Esophagus muscularis mucosa (tissue), 4 donors: ENCODE measurements around the gene MAP7. TPM values are rescaled to one million over a fixed set of nuclear protein-coding genes. Genes with fewer than 3 reads are reported as not detected.

Experiments
- DNase-seq: peaks from one replicate; pipeline ENCODE4 v3.0.0-alpha.2; 2017; ENCODE audit errors: extremely low spot score
- H3K27ac ChIP-seq, 4 donors: fragments of 200-600 bp; sonication (generic); replicated peaks in 1 of 4; 1 replicate in 3 of 4; 2 replicates in 1 of 4; pipeline ENCODE4 v1.5.1; 2016 to 2019; ENCODE audit warnings: mild to moderate bottlenecking in 1 of 4
- H3K27me3 ChIP-seq, 4 donors: fragments of 200-600 bp; sonication (generic); one replicate each; pipeline versions ENCODE4 v1.5.1 to v1.6.0; 2016 to 2019
- H3K36me3 ChIP-seq, 4 donors: fragments of 200-600 bp; sonication (generic); one replicate each; pipeline ENCODE4 v1.5.1; 2016 to 2019
- H3K4me1 ChIP-seq, 4 donors: fragments of 200-600 bp; sonication (generic); one replicate each; pipeline ENCODE4 v1.5.1; 2016 to 2019
- H3K4me3 ChIP-seq, 4 donors: fragments of 200-600 bp; sonication (generic); 1 replicate in 2 of 4; 2 replicates in 2 of 4; pipeline ENCODE4 v1.5.1; 2016 to 2019; ENCODE audit warnings: mild to moderate bottlenecking in 4 of 4, moderate library complexity in 1 of 4
- H3K9me3 ChIP-seq, 4 donors: fragments of 200-600 bp; sonication (generic); 1 replicate in 3 of 4; 2 replicates in 1 of 4; pipeline ENCODE4 v1.5.1; 2016 to 2019
- CTCF ChIP-seq, 3 experiments: fragments of 200-600 bp in 2 of 3; fragments of 450-650 bp in 1 of 3; sonication (generic) in 2 of 3; IDR thresholded peaks; one replicate each; pipeline ENCODE4 v1.5.1; 2017 to 2019; ENCODE audit warnings: antibody characterized with exemption in 3 of 3, mild to moderate bottlenecking in 2 of 3, moderate library complexity in 1 of 3
- EP300 ChIP-seq: sonication (generic); formaldehyde crosslinking; IDR thresholded peaks from one replicate; pipeline ENCODE4 v1.6.1; 2017; ENCODE audit warnings: antibody characterized with exemption
- POLR2A ChIP-seq: fragments of 450-650 bp; IDR thresholded peaks from one replicate; pipeline ENCODE4 v1.6.1; 2017; ENCODE audit warnings: antibody characterized with exemption, moderate library complexity, mild to moderate bottlenecking, low read depth
- POLR2AphosphoS5 ChIP-seq, 2 donors: sonication (generic); formaldehyde crosslinking; IDR thresholded peaks; one replicate each; pipeline ENCODE4 v1.6.1; 2017; ENCODE audit warnings: antibody characterized with exemption in 2 of 2
- WGBS: methylation state at CpG from one replicate; pipeline ENCODE4 v1.1.5; 2018; 5-methylcytosine and 5-hydroxymethylcytosine counted together
- intact Hi-C: fragments of 100-400 bp; cut with DNase I; formaldehyde crosslinking; loops from one replicate; pipeline ENCODE4 v1.15.1; 2023
- total RNA-seq, 4 donors: library from RNA; depleted of rRNA; stranded (reverse); fragments of >200 nt; gene quantifications; one replicate each; pipeline versions ENCODE4 v1.1.0 to v1.2.1, GENCODE V29; 2016

The MAP7 gene
- total RNA-seq, 4 donors from 2014 or later: 1.7 to 2.9 (median 2.0) TPM

- Histone ChIP-seq H3K4me3 (no peak overlapping the region), H3K4me1 (no peaks in the 10 kb centered on the region), H3K9me3 (no peaks in the 10 kb centered on the region), H3K36me3 (no peaks in the 10 kb centered on the region), H3K27me3 (no peaks in the 10 kb centered on the region), H3K27ac (no peak overlapping the region)
- 89% methylated on average over 3 of the region's 3 CpGs for WGBS
- no peak for TF ChIP-seq EP300
- TF ChIP-seq POLR2A: no peak
- TF ChIP-seq CTCF (IDR thresholded peaks at IDR 0.05): no peak
- TF ChIP-seq POLR2AphosphoS5 (IDR thresholded peaks at IDR 0.05): no peak
- intact Hi-C loops: no loop called here
- DNase-seq: no peak
These were observed 32.6 kb downstream of the MAP7 start for GRCh38 chr6:136517582-136517981.

- no peaks in the 10 kb centered on the region for H3K4me1 ChIP-seq
- no peaks in the 10 kb centered on the region for H3K27me3 ChIP-seq
- H3K36me3 ChIP-seq: no peaks in the 10 kb centered on the region
- no peak for DNase-seq
- H3K9me3 ChIP-seq: no peaks in the 10 kb centered on the region
- intact Hi-C loops: no loop called here
- H3K27ac ChIP-seq: no peak overlapping the region
- TF ChIP-seq POLR2A (no peak), CTCF (IDR thresholded peaks at IDR 0.05) (no peak), POLR2AphosphoS5 (IDR thresholded peaks at IDR 0.05) (no peak), EP300 (no peak)
- H3K4me3 ChIP-seq: no peak overlapping the region
These were observed 33.2 kb downstream of the MAP7 start for GRCh38 chr6:136517002-136517401.

GRCh38 chr6:136514591-136514990, 35.6 kb downstream of the MAP7 start:
- no peaks in the 10 kb centered on the region for H3K36me3 ChIP-seq
- H3K27ac ChIP-seq: no peak overlapping the region
- TF ChIP-seq EP300 (no peak), POLR2AphosphoS5 (IDR thresholded peaks at IDR 0.05) (no peak), CTCF (IDR thresholded peaks at IDR 0.05) (no peak)
- H3K27me3 ChIP-seq: no peaks in the 10 kb centered on the region
- no peaks in the 10 kb centered on the region for H3K9me3 ChIP-seq
- 91% methylated on average over 4 of the region's 4 CpGs for WGBS
- no peak overlapping the region for H3K4me3 ChIP-seq
- H3K4me1 ChIP-seq: no peaks in the 10 kb centered on the region
- intact Hi-C loops: no loop called here
- no peak for DNase-seq

- 68% methylated on average over 3 of the region's 3 CpGs for WGBS
- no peak for TF ChIP-seq CTCF (IDR thresholded peaks at IDR 0.05)
- no peak for TF ChIP-seq POLR2AphosphoS5 (IDR thresholded peaks at IDR 0.05)
- TF ChIP-seq POLR2A: no peak
- no peak for TF ChIP-seq EP300
- DNase-seq: no peak
These were observed 38.3 kb downstream of the MAP7 start for GRCh38 chr6:136511926-136512325.

GRCh38 chr6:136511397-136511796, 38.8 kb downstream of the MAP7 start:
- WGBS: 63% methylated on average over 1 of the region's 1 CpG
- H3K36me3 ChIP-seq: no peaks in the 10 kb centered on the region
- H3K9me3 ChIP-seq: no peaks in the 10 kb centered on the region
- no peak overlapping the region for H3K27ac ChIP-seq
- no peak for DNase-seq
- H3K4me3 ChIP-seq: no peak overlapping the region
- H3K27me3 ChIP-seq: no peaks in the 10 kb centered on the region
- intact Hi-C loops: no loop called here
- H3K4me1 ChIP-seq: no peaks in the 10 kb centered on the region
- TF ChIP-seq CTCF (IDR thresholded peaks at IDR 0.05) (no peak), POLR2A (no peak), POLR2AphosphoS5 (IDR thresholded peaks at IDR 0.05) (no peak), EP300 (no peak)

More at GRCh38 chr6:136511926-136512325, 38.3 kb downstream of the MAP7 start:
- Histone ChIP-seq H3K4me1 (no peaks in the 10 kb centered on the region), H3K4me3 (no peak overlapping the region), H3K27ac (no peak overlapping the region), H3K27me3 (no peaks in the 10 kb centered on the region), H3K9me3 (no peaks in the 10 kb centered on the region), H3K36me3 (no peaks in the 10 kb centered on the region)
- intact Hi-C loops: no loop called here
